ENCODE results near the gene DCANP1.

DCANP1 gene

GRCh38 chr5:135456238-135457099 is 9.3 kb upstream of the DCANP1 start:
- TF ChIP-seq GATA1 (IDR thresholded peaks at IDR 0.05; ENCODE audit: low read depth, low read length) = no peak
- peak; percentile 55 for TF ChIP-seq POLR2A (IDR thresholded peaks at IDR 0.05; ENCODE audit: low read length)
- DNase-seq = peak; percentile 56 to 63

DNA sequence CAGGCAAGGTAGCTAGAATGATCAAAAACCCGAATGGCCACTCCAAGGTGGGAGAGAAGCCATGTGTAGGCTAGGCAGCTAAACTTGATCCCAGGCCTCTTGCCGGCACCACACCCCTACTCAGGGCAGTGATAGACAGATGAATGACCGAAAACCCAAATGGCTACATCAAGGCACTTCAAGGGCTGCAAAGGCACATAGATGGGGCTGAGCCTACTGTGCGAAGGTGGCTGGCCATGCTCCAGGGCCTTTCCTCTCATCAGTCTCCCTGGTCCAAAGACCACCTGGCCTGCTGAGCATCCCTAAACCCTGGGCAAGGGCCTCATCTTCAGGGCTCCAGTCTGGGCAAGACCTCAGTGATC is 8.7 kb upstream of the DCANP1 start:
- no peak for DNase-seq
- TF ChIP-seq GATA1 (IDR thresholded peaks at IDR 0.05; ENCODE audit: low read depth, low read length) (no peak), POLR2A (IDR thresholded peaks at IDR 0.05; ENCODE audit: low read length) (no peak)

DNA sequence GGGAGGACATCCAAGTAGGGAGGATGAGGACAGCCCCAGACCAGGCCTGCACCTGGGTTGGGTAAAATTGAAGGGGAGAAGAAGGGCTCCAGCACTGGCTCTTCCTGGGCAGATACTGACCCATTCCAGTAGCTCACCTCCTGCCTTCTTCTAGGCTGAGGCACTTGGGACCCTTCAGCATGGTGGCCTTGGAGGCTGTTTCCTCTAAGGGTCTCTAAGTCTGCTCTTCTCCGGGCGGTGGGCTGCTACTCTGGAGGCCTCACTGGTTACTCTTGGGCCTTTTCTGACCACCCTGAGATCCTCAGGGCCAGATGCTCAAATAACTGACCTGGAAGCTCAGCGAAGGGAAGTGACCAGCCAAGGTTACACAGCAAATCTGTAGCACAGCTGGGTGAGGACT is 7.8 kb upstream of the DCANP1 start:
- TF ChIP-seq GATA1 (IDR thresholded peaks at IDR 0.05; ENCODE audit: low read depth, low read length) (no peak), POLR2A (IDR thresholded peaks at IDR 0.05; ENCODE audit: low read length) (no peak)

GRCh38 chr5:135453613-135454012 is 6.5 kb upstream of the DCANP1 start:
- no peak for TF ChIP-seq POLR2A (IDR thresholded peaks at IDR 0.05; ENCODE audit: low read length)
- TF ChIP-seq GATA1 (IDR thresholded peaks at IDR 0.05; ENCODE audit: low read depth, low read length) = no peak
- DNase-seq = no peak

More for the DNA sequence above, 7.8 kb upstream of the DCANP1 start:
- no peak for DNase-seq

- TF ChIP-seq GATA1 (IDR thresholded peaks at IDR 0.05; ENCODE audit: low read depth, low read length) (no peak), POLR2A (IDR thresholded peaks at IDR 0.05; ENCODE audit: low read length) (no peak)
- DNase-seq = no peak
These were observed 5.3 kb upstream of the DCANP1 start, which contains the start of gene TIFAB for GRCh38 chr5:135452321-135453030. TSS of gene TIFAB (minus strand) at chr5:135452351. CDS start at chr5:135449939, 2,412 bp downstream.

- DNase-seq = no peak
- no peak for TF ChIP-seq POLR2A (IDR thresholded peaks at IDR 0.05; ENCODE audit: low read length)
- TF ChIP-seq GATA1 (IDR thresholded peaks at IDR 0.05; ENCODE audit: low read depth, low read length) = no peak
These were observed 4.6 kb upstream of the DCANP1 start for GRCh38 chr5:135451581-135452320.

DNA sequence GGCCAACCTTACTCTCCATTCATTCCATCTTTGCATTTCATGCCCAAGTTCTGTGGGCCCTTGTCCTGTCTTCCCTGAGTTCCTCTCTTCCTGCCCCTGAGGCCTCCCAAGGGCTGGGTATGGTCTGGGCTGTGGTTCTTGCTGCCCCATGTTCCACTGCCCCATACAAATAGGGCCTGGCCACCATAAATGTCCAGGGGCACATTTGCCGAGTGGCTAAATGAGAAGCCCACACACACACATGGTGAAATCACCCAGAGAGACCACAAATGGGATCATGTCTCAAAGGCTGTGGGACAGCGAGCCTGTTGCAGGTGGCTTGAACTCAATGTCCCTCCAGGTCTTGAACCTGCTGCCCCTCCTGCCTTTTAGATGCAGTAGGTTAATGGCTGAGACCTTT is 3.8 kb upstream of the DCANP1 start:
- DNase-seq = no peak
- no peak for TF ChIP-seq GATA1 (IDR thresholded peaks at IDR 0.05; ENCODE audit: low read depth, low read length)
- TF ChIP-seq POLR2A (IDR thresholded peaks at IDR 0.05; ENCODE audit: low read length) = no peak

DNA sequence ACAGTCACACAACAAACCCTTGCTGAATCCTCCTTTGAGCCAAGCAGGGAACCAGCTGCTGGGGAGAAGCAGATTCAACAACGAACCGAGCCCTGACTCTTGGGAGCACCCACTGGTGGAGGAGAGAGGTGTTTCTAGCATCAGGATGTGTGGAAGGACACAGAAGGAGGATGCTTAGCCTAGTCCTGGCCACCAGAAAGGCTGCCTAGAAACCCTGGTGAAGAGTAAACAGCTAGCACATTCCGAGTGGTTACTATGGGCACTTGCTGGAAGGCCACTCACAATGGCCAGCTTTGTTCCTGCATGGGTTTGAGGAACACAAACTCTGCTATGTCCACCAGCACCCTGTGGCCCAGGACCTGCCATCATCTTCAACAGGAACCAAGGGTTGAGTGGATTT is 3.2 kb upstream of the DCANP1 start:
- TF ChIP-seq GATA1 (IDR thresholded peaks at IDR 0.05; ENCODE audit: low read depth, low read length) (no peak), POLR2A (IDR thresholded peaks at IDR 0.05; ENCODE audit: low read length) (no peak)

DNA sequence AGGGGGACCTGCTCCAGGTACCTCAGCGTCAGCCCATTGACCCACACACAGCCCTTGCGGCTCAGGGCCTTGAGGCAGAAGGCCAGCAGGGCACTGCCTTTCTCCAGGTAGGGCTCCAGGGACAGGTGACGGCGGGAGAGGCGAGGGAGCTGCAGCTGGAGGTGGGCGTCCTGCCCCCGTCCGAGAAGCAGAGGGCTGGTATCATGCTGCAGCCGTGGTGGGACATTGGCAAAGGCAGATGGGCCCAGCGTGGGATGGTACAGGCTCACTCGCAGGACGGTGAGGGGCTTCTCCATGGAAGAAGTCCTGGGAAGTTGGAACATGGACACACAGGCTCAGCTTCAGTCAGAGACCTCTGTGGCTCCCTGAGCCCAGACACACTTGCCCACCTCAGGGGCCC is 2.5 kb upstream of the DCANP1 start:
- no peak for DNase-seq
- TF ChIP-seq GATA1 (IDR thresholded peaks at IDR 0.05; ENCODE audit: low read depth, low read length) (no peak), POLR2A (IDR thresholded peaks at IDR 0.05; ENCODE audit: low read length) (no peak)

More for the DNA sequence above, 3.2 kb upstream of the DCANP1 start:
- DNase-seq = no peak

DNA sequence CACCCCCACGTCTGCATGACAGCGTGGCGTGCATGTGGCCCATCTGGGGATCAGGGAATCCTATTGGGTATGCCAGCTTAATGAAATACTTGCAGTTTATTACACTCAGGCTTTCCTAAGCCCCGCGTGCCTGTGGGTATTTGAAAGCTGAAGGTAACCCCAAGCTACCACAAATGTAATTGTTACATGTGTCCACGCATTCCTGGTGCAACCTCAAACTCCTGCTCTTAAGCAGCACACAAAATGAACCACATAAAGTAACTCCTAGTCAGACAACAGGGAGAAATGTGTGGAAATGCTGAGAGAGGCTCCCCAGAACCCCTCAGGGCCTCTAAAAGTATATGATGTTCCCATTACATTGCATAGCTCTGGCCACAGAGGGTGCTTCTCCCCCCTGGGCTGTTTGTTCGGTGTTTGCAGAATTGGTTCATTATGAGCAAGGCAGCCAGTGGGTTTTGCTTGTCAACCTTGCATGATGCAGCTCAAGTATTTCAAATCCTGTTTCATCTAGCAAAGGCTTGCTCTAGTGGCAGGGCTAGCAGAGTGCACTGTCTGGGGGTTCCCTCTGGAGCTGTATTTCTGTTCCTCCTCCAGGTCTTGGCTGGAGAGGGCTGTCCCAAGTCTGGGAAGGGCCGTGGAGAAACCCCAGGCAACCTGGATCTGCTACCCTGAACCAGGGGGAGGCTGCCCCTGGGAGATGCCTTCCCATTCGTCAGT is 1.8 kb upstream of the DCANP1 start:
- TF ChIP-seq GATA1 (IDR thresholded peaks at IDR 0.05; ENCODE audit: low read depth, low read length) (no peak), POLR2A (IDR thresholded peaks at IDR 0.05; ENCODE audit: low read length) (no peak)
- no peak for DNase-seq

DNA sequence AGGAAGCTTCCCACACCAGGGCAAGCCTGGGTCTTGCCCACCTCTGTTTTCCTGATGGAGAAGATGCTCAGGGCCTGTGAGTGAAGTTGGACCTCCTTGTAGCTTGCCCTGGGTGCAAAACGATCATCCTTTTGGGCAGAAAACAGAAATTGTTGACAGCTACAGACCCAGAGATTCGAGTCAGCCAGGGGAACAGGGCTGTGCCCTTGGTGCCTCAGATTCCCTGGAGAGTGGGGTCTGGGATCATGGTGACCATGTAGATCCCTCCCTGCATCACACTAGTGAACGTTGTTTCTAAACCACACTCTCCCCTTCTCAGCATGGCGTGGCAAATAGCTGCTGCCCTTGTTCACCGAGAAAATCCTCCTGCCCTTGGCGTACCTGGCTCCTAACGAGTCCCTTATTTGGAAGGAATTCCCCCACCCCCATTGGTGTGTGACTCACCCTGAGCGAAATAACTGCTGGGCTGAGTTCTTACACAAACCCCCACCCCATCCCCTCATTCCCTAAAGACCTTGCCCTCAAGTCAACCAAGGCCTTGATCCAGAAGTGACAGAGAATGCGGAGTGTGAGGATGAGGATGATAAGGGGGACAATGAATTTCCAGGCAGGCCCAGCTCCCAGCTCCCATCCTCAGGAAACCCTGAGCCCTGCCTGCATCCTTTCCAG is 1.1 kb upstream of the DCANP1 start:
- DNase-seq = no peak
- TF ChIP-seq POLR2A (IDR thresholded peaks at IDR 0.05; ENCODE audit: low read length) = no peak
- TF ChIP-seq GATA1 (IDR thresholded peaks at IDR 0.05; ENCODE audit: low read depth, low read length) = no peak

- no peak for TF ChIP-seq GATA1 (IDR thresholded peaks at IDR 0.05; ENCODE audit: low read depth, low read length)
- no peak for TF ChIP-seq POLR2A (IDR thresholded peaks at IDR 0.05; ENCODE audit: low read length)
- no peak for DNase-seq
These were observed 533 bp downstream of the DCANP1 start for GRCh38 chr5:135446615-135447014.

GRCh38 chr5:135446206-135446605 is 942 bp downstream of the DCANP1 start:
- DNase-seq = no peak
- no peak for TF ChIP-seq GATA1 (IDR thresholded peaks at IDR 0.05; ENCODE audit: low read depth, low read length)
- no peak for TF ChIP-seq POLR2A (IDR thresholded peaks at IDR 0.05; ENCODE audit: low read length)

Measured in erythroblast (primary cell).